ENCODE data around the gene CACNA1C. TPM values are rescaled to one million over a fixed set of nuclear protein-coding genes. Genes with fewer than 3 reads are reported as not detected.

Gene CACNA1C
- total and polyA plus RNA-seq, 2 donors from 2014 or later = 1.6 to 17.4 TPM

DNA sequence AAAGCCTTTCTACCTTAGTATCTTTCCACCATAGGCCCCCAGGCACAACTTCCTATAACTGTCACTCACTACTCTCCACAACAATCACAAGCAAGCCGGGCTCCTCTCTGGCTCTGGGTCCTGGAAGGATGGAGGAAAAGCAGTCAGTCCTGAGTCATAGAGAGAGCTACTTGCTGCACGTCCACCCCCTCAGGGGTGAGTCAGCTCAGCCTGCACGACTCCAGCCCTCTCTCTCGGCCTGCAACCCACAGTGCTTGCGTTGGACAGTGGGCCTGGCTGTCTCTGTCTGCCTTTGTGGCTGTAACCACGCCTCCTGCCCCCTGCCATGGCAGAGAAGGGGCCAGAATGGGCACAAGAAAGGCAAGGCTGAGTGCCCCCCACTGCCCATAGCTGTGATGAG is 587.9 kb downstream of the CACNA1C start:
- H3K4me3 ChIP-seq (ENCODE audit: low read length in 3 of 3) = no peak overlapping the region

GRCh38 chr12:2641207-2641606 is 588.4 kb downstream of the CACNA1C start:
- FAIRE-seq (no peak), DNase-seq (peak in 2 of 5 donors; percentile 36 to 77)
- Histone ChIP-seq H3K36me3 (ENCODE audit: control insufficient read depth in 2 of 3, insufficient read depth in 3 of 3, low read length in 3 of 3) (no peaks in the 10 kb centered on the region), H3K27ac (ENCODE audit: low read depth in 2 of 2, low read length in 2 of 2) (peak overlapping the region in 1 of 2 donors; percentile 23), H3K9ac (ENCODE audit: low read length in 3 of 3) (no peak overlapping the region), H3K9me3 (ENCODE audit: control insufficient read depth in 2 of 3, insufficient read depth in 1 of 3, low read length in 3 of 3) (no peaks in the 10 kb centered on the region), H3K27me3 (ENCODE audit: control insufficient read depth, insufficient read depth, low read length) (no peaks in the 10 kb centered on the region), H3K4me1 (ENCODE audit: control insufficient read depth in 2 of 3, insufficient read depth in 2 of 3, low read depth in 1 of 3, low read length in 3 of 3) (no peaks in the 10 kb centered on the region), H3K4me3 (ENCODE audit: low read length in 3 of 3) (no peak overlapping the region)
- intact Hi-C loops (cut with DNase I) = no loop called here
- TF ChIP-seq, protein P1, sequence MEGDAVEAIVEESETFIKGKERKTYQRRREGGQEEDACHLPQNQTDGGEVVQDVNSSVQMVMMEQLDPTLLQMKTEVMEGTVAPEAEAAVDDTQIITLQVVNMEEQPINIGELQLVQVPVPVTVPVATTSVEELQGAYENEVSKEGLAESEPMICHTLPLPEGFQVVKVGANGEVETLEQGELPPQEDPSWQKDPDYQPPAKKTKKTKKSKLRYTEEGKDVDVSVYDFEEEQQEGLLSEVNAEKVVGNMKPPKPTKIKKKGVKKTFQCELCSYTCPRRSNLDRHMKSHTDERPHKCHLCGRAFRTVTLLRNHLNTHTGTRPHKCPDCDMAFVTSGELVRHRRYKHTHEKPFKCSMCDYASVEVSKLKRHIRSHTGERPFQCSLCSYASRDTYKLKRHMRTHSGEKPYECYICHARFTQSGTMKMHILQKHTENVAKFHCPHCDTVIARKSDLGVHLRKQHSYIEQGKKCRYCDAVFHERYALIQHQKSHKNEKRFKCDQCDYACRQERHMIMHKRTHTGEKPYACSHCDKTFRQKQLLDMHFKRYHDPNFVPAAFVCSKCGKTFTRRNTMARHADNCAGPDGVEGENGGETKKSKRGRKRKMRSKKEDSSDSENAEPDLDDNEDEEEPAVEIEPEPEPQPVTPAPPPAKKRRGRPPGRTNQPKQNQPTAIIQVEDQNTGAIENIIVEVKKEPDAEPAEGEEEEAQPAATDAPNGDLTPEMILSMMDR (IDR thresholded peaks at IDR 0.05; ENCODE audit: borderline replicate concordance, extremely low read depth, insufficient read depth) = no peak

More for the DNA sequence above, 587.9 kb downstream of the CACNA1C start:
- DNase-seq (peak in 2 of 5 donors; percentile 30 to 89), FAIRE-seq (no peak)
- intact Hi-C loops (cut with DNase I) = no loop called here
- Histone ChIP-seq H3K36me3 (ENCODE audit: control insufficient read depth in 2 of 3, insufficient read depth in 3 of 3, low read length in 3 of 3) (no peaks in the 10 kb centered on the region), H3K4me1 (ENCODE audit: control insufficient read depth in 2 of 3, insufficient read depth in 2 of 3, low read depth in 1 of 3, low read length in 3 of 3) (no peaks in the 10 kb centered on the region), H3K9me3 (ENCODE audit: control insufficient read depth in 2 of 3, insufficient read depth in 1 of 3, low read length in 3 of 3) (no peaks in the 10 kb centered on the region), H3K27ac (ENCODE audit: low read depth in 2 of 2, low read length in 2 of 2) (peak overlapping the region in 1 of 2 donors; percentile 23), H3K27me3 (ENCODE audit: control insufficient read depth, insufficient read depth, low read length) (no peaks in the 10 kb centered on the region), H3K9ac (ENCODE audit: low read length in 3 of 3) (no peak overlapping the region)
- TF ChIP-seq, protein P1 (IDR thresholded peaks at IDR 0.05; ENCODE audit: borderline replicate concordance, extremely low read depth, insufficient read depth) = no peak

GRCh38 chr12:2641761-2642160 is 589.0 kb downstream of the CACNA1C start:
- Histone ChIP-seq H3K9me3 (ENCODE audit: control insufficient read depth in 2 of 3, insufficient read depth in 1 of 3, low read length in 3 of 3) (no peaks in the 10 kb centered on the region), H3K4me3 (ENCODE audit: low read length in 3 of 3) (no peak overlapping the region), H3K27me3 (ENCODE audit: control insufficient read depth, insufficient read depth, low read length) (no peaks in the 10 kb centered on the region), H3K36me3 (ENCODE audit: control insufficient read depth in 2 of 3, insufficient read depth in 3 of 3, low read length in 3 of 3) (no peaks in the 10 kb centered on the region), H3K27ac (ENCODE audit: low read depth in 2 of 2, low read length in 2 of 2) (no peak overlapping the region), H3K4me1 (ENCODE audit: control insufficient read depth in 2 of 3, insufficient read depth in 2 of 3, low read depth in 1 of 3, low read length in 3 of 3) (no peaks in the 10 kb centered on the region), H3K9ac (ENCODE audit: low read length in 3 of 3) (no peak overlapping the region)
- TF ChIP-seq, protein P1 (IDR thresholded peaks at IDR 0.05; ENCODE audit: borderline replicate concordance, extremely low read depth, insufficient read depth) = no peak
- intact Hi-C loops (cut with DNase I) = no loop called here
- no peak for FAIRE-seq
- peak in 2 of 5 donors; percentile 21 to 46 for DNase-seq
